Measurements from ENCODE around the gene GFRA3. TPM values are rescaled to one million over a fixed set of nuclear protein-coding genes. Genes with fewer than 3 reads are reported as not detected.

Gene GFRA3
- total RNA-seq, 1 experiment from 2014 or later: 1.6 TPM

- Histone ChIP-seq H2BK12ac (ENCODE audit: insufficient read length, low read depth, low read length) (no peak overlapping the region), H3K4me2 (ENCODE audit: insufficient read depth, insufficient read length, low read length) (no peak overlapping the region), H3K56ac (ENCODE audit: insufficient read length, low read depth, low read length) (no peak overlapping the region), H3K27me3 (ENCODE audit: insufficient read depth, low read length) (no peaks in the 10 kb centered on the region), H3K23ac (ENCODE audit: insufficient read length, low read depth, low read length) (no peak overlapping the region), H4K20me1 (ENCODE audit: control insufficient read depth, insufficient read depth, insufficient read length) (peaks cover 2% of the 10 kb centered on the region), H3K27ac (ENCODE audit: insufficient read length, low read depth, low read length) (no peak overlapping the region), H2BK120ac (ENCODE audit: low read depth, low read length, poor library complexity, severe bottlenecking) (no peak overlapping the region), H3K9me3 (ENCODE audit: control insufficient read depth, low read depth, low read length) (no peaks in the 10 kb centered on the region), H3K4me1 (ENCODE audit: insufficient read depth, low read length) (no peaks in the 10 kb centered on the region), H2AK5ac (ENCODE audit: insufficient read length, low read length) (no peak overlapping the region), H3K79me1 (ENCODE audit: insufficient read depth, low read depth, low read length, poor library complexity, severe bottlenecking) (no peaks in the 10 kb centered on the region), H3T11ph (ENCODE audit: low read length) (no peak overlapping the region), H2BK20ac (ENCODE audit: low read depth, low read length, poor library complexity, severe bottlenecking) (no peak overlapping the region), H3K18ac (ENCODE audit: insufficient read length, low read depth, low read length) (no peak overlapping the region), H2BK15ac (ENCODE audit: low read depth, low read length) (no peak overlapping the region), H3K79me2 (ENCODE audit: insufficient read depth, low read length) (no peaks in the 10 kb centered on the region), H2AFZ (ENCODE audit: low read length) (no peak overlapping the region), H4K8ac (replicated peaks; ENCODE audit: insufficient read length, low read depth, low read length) (no peak overlapping the region), H3K9ac (ENCODE audit: extremely low read depth, insufficient read length, low read length) (no peak overlapping the region), H4K5ac (ENCODE audit: insufficient read length, low read depth, low read length) (no peak overlapping the region), H2BK5ac (ENCODE audit: insufficient read length, low read length) (no peak overlapping the region), H3K4ac (ENCODE audit: low read depth, low read length) (no peak overlapping the region), H4K91ac (ENCODE audit: insufficient read length, low read depth, low read length) (no peak overlapping the region), H3K23me2 (ENCODE audit: insufficient read length, low read depth, low read length, poor library complexity, severe bottlenecking) (no peaks in the 10 kb centered on the region), H3K14ac (ENCODE audit: insufficient read depth, low read length) (no peak overlapping the region)
- Mint-ChIP-seq H3K27ac (peak overlapping the region in 2 of 3 experiments; percentile 64 to 82; a peak in 1 of 7 replicates), H3K4me3 (no peak overlapping the region), H3K36me3 (ENCODE audit: insufficient read depth in 1 of 3, low read depth in 3 of 3) (peaks cover 10 to 25% (median 24%) of the 10 kb centered on the region in 3 experiments; a peak in 6 of 7 replicates), H3K27me3 (ENCODE audit: low read depth) (no peaks in the 10 kb centered on the region), H3K4me1 (0 out of 4 replicates have a peak, but pooled peaks cover 0 to 2% of the 10 kb centered on the region in 2 experiments), H3K9me3 (no peaks in the 10 kb centered on the region)
- peak; percentile 70 for TF ChIP-seq CTCF (conservative IDR thresholded peaks at IDR 0.05)
- DNase-seq: peak; percentile 70
- no CpG with 5 or more reads among the region's 7 CpGs for WGBS (ENCODE audit: extremely low coverage, insufficient read length, low lambda C conversion rate)
Measured at GRCh38 chr5:138282920-138283742, 8.7 kb upstream of the GFRA3 start.
